OCI-M1 (cell line): ENCODE results near the gene OSGIN1.
"Not testable (repeated sequence)": the region's sequence is repeated elsewhere in the genome, so short reads cannot be mapped to it uniquely, and the experiment has no call there.

Experiments used
- DNase-seq: peaks from one replicate; lab custom pipeline; 2025; lab: John Stamatoyannopoulos, UW

OSGIN1 gene

DNA sequence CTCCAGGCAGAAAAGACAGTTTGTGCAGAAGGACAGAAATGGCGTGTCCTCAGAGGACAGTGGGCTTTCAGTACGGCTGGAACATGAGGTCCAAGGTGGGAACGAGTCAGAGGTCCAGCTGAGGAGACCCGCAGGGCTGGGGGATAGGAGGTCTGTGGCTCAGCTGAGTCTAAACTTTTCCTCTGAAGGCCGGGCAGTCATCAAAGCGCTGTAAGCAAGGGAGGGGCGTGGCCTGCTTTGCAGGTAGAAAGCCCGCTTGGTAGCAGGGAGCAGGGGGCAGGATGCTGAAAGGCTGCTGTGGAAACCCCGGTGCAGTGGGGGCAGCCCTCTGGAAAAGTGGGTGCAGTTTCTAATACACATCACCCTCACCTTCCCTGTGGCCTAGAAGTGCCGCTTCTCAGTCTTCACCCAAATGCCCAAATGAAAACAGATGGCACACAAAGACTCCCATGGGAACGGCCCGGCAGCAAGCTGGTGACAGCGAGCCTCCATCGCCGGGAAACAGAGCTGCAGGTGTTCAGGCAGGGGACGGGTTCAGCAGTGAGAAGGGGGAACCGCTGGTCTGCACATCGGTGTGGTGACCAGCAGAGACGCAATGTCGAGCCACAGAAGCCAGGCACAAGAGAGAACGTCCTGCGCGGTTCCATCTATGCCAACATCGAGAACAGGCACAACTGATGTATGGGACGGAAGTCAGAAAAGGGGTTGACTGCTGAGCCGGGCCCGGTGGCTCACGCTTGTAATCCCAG lies 12.2 kb upstream of the OSGIN1 start:
- no peak for DNase-seq

GRCh38 chr16:83941546-83941945 lies 11.5 kb upstream of the OSGIN1 start:
- DNase-seq = not testable (repeated sequence)

DNA sequence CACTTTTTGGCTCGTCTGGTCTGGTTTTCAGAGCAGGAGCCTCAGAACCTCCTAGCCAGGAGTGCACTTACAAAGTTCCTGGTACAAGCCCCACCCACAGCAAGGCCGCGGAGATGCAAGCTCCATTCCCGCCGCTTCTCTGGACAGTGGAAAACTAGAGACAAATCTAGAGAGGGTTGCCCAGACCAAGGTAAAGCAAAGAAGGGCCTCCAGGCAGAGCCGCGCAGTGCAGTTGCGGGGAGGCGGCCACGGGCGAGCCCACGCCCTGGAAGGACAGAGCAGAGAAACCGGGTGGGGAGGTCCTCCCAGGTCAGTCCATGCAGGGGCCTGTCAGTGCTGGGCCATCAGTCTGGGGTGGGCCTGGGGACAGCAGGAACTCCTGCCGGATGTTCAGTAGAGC lies 11.0 kb upstream of the OSGIN1 start:
- no peak for DNase-seq

DNA sequence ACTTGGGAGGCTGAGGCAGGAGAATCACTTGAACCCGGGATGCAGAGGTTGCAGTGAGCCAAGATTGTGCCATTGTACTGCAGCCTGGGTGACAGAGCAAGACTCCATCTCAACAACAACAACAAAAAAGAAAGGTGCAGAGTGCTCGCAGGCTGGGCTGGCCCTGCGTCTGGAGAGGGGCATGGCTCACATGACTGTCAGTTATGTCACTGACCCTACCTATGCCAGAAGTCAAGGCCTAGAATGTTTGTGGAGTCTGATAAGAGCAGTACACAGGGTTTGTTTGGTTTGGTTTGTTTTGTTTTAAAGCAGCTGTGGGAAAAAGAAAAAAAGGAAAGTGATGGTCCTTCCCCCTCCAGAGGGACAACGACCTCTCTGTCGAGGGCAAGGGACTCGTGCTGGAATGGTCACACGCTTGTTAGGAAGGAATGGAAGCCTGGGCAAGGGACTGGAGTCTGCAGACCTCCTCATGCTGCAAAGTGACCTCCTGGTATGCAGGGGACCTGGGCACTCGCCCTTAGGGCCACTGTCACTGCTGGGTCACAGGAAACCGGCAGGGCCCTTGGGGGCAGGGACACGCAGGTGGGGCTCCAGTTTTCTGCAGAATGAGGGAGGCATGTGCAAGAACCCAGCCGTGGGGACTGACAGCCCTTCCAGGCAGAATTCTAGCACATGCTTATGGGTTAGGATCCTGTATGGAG lies 10.1 kb upstream of the OSGIN1 start:
- DNase-seq = no peak

DNA sequence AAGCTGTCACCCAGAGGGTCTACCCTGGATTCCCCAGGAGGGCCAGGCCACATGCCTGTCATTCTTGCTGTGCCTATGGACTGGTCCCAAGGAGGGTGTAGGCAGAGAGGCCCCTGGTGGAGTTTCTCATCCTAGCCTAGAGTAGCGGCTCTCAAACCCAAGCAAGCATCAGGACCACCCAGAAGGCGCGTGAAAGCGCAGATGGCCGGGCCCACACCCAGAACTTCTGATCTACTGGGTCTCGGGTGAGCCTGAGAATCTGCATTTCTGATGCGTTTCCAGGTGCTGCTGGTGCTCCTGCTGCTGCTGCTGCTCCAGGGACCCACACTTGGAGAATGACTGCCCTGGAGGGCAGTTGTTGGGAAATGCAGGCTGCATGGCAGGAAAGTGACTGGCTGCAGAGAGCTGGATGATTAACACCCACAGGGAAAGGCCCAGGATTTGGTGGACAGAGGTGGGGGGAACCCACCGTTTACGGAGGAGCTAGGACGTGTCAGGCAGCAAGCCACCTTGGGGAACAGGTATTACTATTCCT lies 9.5 kb upstream of the OSGIN1 start:
- DNase-seq = no peak

GRCh38 chr16:83945587-83945986 lies 7.5 kb upstream of the OSGIN1 start:
- no peak for DNase-seq

DNA sequence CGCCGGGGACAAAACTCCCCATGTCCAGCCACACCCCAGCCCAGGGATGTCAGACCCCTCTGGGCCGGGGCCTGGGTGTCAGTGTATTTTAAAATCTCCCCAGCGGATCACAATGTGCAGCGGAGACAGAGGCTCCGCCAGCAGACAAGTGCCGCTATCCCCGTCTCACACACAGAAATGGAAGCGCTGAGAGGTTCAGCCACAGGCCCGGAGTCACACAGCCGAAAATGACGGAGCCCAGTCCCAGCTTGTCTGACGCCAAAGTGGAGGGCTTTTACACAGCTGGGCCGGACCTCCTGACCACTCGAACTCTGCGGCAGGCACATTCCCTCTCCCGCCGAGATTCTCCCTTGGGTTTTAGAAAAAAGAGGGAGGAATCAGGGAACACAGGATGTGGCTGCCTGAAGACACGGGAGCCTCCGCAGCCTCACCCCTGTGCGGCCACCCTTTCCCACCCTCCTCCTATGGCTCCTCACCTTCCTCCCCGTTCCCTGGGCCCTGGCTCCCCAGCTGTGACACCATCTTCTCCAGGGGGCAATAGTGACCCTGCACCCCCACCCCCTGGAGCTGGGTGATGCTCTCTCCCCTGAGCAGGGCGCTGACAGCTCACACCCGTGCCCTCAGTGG lies 6.8 kb upstream of the OSGIN1 start:
- no peak for DNase-seq

DNA sequence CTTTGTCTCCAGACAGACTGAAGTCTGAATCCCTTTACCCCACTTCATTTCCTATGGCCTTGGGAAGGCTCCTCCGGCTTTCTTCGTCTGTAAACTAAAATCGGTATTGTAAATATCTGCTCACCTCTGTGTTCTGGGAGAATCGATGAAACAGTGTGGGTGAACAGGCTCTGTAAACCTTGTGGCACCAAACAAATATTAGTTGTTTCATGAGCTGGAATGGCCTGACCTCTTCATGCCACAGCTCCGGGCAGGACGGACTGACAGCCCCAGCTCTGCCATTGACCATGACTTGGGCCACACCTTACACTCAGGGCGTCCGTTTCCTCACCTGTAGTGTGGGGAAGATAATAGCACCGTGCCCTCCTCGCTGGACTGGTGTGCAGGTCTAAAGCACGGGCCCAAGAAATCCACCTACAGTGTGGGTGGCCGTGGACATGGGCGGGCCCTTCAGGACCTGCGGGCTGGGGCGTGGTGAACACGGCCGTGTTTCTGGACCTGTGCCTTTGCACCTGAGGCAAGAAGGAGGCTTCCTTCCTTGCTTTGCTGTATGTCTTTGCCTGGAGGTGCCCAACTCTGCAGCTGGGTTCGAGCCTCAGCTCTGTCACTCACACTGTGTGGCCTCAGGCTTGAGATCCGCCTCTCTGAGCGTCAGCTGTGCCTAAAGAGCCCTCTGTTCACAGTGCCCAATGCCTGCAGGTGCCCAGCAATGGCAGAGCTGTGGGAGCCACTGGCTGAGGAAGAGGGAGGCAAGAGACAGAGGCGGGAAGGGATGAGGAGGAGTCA lies 6.1 kb upstream of the OSGIN1 start:
- DNase-seq = no peak

DNA sequence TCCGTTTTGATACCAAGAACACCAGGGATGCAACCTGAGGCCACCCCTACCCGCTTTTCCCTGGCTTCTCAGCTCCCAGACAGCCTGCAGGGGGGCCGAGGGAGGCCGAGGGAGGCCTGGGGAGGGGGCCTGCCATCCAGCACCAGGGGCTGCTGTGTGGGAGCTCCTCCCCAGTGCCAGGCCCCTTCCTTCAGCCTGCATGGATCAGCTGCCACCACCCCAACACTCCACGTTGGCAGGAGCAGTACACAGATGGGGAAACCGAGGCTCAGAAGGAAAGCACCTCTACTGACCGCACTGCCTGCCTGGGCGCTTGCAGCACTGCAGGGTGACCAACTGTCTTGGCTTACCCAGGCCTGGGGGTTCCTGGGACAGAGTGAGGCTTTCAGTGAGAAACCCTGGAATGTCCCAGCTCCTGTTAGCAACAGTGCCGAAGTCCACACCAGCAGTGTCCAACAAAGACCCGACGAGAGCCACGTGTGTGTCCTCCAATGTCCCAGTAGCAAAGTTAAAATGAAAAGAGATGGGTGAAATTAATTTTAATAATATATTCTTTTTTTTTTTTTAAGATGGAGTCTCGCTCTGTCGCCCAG lies 5.3 kb upstream of the OSGIN1 start:
- no peak for DNase-seq

DNA sequence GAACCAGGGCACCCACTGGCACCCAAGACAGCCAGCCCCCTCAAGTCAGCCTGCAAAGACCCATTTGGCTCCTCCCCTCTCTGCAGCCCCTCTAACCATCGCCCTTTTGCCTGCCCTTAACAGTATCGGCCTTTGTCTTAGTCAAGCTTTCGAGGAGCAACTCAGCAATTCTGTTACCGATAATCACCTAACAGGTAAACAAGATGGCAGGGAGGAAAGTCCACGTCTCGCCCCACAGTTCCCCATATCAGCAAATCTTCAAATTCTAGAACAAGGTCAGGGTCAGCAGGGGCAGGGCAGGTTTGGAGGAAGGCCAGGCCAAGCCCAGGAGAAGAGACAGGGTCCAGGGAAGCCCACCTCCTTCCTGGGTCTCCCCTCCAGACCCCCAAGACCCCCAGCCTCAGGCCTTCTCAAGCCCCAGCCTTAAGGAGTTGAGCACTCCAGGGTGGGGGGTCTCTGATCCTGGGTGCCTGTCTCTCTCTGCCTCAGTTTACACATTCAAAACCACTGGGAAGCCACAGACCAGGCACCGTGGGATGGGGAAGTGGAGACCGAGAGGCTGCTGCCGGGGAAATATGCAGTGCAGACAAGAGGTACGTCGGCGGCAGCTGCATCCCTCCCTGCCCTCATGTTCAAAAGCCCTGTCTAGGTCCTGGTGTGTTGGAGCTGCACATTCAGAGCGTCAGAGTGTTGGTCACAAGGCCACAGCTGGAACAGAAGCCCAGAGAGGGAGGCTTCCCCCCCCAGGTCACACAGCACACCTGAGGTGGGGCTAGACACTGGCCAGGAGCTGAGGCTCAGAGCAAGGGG lies 3.9 kb upstream of the OSGIN1 start:
- no peak for DNase-seq

DNA sequence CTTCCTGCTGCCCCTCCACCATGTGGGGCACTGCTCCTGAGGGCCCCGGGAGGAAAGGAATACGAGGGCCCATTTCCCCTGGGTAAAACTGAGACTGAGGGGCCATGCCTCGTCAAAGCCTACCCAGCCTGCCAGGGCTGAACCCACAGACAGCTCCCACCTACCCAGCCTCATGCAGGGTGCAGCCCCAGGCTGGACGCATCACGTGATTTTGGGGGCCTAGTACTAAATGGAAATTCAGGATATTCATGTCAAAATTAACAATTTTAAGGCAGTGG lies 3.4 kb upstream of the OSGIN1 start:
- DNase-seq = no peak

- DNase-seq = not testable (repeated sequence)
Observed at GRCh38 chr16:83950862-83951399, 2.1 kb upstream of the OSGIN1 start.

- DNase-seq = no peak
Observed at GRCh38 chr16:83951544-83951943, 1.5 kb upstream of the OSGIN1 start.

DNA sequence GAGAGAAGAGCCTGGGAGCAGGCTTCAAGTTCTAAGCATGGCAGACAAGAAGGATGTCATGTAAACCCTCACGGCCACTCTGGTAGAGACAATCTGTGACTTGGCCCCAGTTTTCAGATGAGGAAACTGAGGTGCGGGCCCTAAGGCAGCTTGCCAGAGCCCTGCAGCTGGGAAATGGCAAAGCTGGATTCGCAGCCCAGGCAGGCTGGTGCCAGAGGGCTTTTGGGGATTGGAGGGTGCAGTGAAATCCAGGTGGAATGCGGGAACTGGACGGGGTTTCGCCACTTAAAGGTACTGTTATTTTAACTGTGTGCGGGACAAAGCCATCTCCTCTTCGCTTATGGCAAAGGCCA lies 477 bp upstream of the OSGIN1 start:
- DNase-seq = no peak

DNA sequence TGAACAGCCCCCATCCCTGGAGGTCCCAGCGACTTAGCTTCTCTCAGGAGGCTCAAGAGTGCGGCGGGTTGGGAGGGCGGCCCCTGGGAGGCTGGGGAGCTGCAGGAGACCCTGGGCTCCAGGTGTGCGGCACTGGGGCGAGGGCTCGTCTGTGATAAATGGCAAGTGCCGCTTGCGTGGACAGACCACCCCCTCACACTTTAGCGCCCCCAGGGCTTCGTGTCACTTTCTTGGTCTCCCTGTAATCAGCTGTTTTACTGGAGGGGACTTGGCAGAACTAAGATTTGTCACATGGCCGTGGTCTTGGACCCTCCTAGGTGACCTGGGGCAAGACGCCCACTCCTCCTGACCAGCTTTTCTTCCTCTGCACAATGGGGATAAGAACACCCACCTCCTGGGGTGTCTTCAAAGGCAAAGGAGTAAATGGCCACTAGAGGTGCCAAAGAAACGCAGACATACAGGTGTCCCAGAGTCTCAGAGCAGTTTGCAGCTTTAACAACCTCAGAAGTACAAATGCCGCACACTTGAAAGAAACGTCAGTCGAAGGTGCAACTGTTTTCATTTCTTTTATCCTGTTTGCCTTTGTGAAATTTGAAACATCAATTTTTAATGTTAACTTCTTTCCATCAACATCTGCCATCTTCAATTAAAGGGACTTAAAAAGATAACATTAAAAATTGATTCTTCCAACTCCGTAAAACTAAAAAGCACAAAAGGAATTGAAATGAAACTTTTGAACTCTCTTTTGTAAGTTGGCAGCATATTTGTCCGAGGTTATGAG lies 946 bp downstream of the OSGIN1 start:
- DNase-seq = peak; percentile 60

DNA sequence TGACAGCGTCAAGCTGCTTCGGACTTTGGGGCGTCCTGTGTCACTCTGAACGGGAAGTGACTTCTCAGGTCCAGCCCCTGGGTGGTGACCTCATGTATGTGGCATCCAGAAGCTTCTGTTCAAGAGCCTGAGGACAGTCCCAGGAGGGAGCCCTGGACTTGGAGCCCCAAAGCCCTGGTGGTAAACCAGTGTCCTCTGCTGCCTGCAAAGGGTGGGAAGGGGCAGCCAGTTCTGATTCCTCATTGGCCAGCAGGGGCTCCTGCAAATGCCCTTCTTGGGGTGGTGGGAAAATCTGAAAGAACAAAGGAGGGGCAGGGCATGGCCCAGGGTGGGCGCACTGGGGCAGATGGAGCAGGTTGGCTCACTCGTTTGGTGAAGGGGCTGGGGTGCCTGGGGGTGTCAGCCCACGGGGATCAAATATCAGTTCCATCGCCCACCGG lies 1.6 kb downstream of the OSGIN1 start:
- DNase-seq = no peak

- DNase-seq = no peak
Observed at GRCh38 chr16:83955218-83956130, 2.4 kb downstream of the OSGIN1 start.

DNA sequence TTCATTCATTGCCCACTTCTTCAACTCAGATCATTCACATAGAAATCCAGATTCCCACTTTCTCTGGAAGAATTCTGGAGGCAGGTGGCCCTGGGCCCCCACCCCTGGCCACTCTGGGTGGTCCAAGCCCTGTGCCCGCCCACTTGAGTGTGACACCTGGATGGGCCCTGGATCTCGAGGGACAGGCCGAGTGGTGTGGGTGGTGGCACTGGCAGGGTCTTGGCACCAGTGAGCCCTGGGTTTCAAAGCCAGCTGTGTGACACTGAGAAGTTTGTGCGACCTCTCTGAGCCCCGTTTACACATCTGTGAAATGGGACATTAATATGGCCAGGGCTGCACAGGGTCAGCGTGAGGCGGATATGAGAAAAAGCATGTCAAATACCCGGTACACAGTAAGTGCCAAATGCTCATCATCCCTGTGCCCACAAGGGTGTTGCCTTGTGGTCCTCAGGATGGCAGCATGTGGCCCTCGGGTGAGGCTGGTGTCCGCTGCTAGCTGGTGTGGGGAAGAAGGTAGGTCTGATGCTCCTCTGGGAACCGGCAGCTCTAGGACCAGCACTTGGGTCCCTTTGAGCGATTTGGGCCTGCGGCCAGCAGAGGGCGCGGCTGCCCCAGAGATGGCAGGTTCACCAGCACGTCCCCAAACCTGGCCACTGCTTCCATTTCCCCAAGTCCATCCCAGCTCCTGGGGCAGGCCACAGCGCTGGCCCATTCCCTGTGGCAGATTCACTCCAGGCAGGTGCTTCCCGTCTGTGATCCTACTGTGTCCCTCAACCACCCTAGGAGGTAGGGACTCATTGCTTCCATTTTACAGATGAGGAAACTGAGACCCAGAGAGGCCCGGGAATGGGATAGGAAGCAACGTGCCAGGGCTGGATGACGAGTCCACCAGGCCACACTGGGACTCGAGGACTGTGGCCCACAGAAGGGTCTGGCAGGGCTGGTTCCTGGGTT lies 3.6 kb downstream of the OSGIN1 start:
- DNase-seq = peak; percentile 88
